Stimulated activated CD4-positive, alpha-beta T cell treated with anti-CD3 and anti-CD28 coated beads, Interleukin-4, amount 100 ng/mL, for 4 hours (primary cell): ENCODE results near the gene PABPN1.

Experiments used
- DNase-seq, 2 experiments: peaks; one replicate each; pipeline ENCODE4 v3.0.0-alpha.2; 2020

Gene PABPN1

DNA sequence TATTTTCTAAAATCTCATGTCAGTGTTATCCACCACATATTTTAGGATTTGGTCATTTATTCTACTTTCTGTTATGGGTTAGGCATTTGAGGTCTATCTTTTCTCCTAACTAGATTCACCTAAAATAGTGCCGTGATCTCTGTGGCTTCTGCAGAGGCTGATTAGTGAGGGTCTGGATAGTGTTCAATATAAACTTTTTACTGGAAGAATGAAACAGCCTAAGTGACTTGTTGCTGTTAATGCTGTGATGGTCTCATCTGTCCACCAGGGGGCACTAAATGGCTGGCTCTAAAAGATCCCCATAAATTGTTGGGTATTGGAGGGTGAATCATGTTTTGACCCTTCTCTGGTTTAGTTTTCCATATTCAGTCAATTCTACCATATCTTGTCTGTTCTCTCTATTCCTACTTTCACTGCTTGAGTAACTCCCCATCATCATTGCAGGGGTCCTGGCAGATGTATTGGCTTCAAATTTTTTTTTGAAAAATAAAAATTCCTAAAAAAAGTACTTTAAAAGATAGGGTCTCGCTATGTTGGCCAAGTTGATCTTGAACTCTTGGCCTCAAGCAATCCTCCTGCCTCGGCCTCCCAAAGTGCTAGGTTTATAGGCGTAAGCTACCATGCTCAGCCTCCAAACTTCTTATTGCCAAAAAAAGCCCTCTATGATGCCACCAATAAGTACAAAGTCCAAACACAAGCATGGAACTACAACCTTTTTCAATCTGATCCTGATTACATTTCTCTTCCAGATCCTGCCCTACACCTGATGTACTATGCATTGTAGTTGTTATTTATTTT lies 6.9 kb downstream of the PABPN1 start:
- peak; percentile 42 to 65 for DNase-seq

DNA sequence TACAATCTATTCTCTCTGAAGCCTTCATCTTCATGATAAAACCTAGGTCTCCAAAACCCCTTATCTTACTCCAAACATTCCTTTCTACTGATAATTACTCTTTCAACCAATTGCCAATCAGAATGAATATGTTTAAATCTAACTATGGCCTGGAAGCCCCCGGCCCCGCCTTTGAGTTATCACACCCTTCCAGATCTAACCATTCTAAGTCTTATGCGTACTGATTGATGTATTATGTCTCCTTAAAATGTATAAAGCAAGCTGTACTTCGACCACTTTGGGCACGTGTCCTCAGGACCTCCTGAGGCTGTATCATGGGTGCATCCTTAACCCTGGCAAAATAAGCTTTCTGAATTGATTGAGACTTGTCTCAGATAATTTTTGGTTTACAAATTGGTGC lies 14.4 kb downstream of the PABPN1 start:
- DNase-seq: no peak

- DNase-seq: no peak
Measured at GRCh38 chr14:23339506-23340268, 18.4 kb downstream of the PABPN1 start.

DNA sequence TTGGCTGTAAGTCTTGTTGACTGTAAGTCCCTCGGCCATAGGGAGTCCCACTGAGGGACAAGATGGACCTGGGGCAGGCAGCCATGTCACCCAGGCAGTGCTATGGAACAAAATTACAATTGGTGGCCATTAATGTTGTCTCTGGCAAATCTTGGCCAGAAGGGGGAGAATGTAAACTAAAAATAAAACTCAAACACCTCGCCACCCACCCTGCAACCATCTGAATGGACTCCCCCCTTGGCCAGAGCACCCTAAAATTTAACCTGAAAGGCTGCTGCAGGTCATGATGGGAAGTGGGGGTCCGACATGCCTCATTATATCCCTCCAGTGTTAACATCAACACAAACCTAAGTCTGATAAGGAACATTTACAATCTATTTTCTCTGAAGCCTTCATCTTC lies 23.2 kb downstream of the PABPN1 start:
- no peak for DNase-seq

GRCh38 chr14:23345987-23346692 lies 24.9 kb downstream of the PABPN1 start:
- DNase-seq: no peak

DNA sequence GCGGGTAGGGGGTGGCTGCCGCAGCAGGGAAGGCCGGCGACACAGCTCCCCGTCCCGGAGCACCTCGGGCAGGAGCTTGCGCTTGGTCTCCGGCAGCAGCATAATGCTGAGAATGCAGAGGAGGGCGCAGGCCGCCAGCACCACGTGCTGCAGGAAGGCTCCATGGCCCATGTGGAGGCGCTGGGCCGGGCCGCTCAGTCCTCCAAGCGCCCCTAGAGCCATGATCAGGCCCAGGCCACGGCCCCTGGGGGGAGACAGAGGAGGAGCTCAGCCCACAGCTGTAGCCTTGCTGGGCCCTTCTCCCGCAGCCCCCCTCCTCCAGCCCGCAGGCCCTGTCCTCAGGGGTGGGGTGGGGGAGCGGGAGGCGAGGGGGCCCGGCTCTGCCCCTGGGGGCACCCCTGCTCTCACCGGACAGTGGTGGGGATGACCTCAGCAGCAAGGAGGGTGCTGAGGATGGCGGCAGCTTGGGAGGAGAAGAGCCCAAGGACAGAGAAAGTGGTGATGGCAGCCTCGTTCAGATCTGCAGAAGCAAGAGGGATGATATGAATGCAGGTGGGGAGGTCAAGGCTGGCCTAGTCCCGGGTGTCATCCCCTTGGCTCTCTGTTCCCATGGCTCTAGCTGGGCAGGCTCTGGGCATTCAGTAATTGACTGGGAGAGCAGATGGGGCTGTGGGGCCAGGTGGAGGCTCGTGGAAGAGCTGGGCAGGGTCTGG lies 25.6 kb downstream of the PABPN1 start:
- no peak for DNase-seq

DNA sequence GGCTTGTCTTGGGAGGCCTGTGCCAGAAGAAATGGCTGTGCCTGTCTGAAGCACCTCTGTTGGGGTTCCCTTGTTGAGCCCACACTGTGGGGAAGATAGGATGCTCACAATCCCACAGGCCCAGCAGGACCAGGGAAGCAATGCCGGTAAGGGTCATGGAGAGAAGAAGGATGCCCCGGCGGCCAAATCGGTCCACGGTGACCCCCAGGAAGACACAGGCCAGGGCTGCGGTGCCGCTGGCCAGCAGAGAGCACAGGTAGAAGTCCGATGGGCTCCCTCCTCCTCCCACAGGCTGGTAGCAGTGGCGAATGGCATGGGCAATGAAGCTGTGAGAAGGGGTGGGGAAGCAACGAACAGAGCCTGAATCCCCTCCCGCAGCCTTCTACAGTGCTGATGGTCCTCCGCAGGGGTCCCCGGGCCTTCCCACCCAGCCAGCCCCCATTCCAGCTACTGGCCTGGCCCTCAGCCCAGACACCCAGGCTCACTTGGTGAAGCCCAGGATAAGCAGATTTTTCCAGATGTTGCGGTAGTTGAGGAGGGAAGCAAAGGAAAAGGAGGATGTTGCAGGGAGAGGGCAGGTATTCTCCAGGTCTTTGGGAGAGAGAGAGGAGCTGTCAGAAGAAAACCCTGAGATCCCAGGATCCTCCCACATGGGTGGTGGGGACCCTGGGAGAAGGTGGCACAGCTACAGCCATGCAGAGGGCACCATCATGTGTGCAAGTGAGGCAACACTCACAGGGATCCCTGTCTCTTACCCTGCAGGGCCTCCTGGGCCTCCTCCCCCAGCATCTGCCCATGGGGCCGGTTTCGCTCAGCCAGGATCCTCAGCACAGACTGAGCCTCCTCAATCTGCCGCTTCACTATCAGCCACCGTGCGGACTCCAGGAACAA lies 26.4 kb downstream of the PABPN1 start:
- no peak for DNase-seq

- no peak for DNase-seq
Measured at GRCh38 chr14:23348297-23348655, 27.0 kb downstream of the PABPN1 start.

DNA sequence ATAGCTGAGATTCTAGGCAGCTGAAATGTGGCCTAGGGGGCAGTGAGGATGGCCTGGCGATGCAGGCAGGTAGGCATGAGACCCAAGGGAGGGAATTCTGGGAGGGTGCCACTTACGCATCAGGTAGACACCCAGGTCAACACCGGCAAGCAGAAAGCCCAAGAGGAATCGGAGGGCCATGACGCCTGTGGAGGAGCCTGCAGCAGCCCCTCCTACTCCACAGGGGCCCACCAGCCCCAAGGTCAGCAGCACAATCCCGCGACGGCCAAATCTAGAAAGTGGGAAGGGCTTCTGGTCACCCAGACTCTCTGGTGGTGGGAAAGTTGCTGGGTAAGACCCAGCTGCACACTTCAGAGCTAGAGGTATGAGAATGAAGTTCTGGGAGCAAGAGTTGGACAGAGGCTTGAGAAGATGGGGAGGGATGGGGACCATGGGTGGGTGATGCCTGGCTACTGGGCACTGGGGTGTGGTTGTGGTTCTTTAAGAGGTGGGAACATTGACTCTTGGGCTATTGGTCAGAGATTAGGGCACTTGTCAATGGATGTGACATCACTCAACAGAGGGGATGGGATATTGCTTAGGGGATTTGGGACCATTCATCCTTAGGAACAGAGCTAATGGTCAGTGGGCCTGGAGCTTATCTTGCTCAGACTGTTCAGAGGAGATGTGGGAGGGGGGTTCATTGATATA lies 28.0 kb downstream of the PABPN1 start:
- no peak for DNase-seq

DNA sequence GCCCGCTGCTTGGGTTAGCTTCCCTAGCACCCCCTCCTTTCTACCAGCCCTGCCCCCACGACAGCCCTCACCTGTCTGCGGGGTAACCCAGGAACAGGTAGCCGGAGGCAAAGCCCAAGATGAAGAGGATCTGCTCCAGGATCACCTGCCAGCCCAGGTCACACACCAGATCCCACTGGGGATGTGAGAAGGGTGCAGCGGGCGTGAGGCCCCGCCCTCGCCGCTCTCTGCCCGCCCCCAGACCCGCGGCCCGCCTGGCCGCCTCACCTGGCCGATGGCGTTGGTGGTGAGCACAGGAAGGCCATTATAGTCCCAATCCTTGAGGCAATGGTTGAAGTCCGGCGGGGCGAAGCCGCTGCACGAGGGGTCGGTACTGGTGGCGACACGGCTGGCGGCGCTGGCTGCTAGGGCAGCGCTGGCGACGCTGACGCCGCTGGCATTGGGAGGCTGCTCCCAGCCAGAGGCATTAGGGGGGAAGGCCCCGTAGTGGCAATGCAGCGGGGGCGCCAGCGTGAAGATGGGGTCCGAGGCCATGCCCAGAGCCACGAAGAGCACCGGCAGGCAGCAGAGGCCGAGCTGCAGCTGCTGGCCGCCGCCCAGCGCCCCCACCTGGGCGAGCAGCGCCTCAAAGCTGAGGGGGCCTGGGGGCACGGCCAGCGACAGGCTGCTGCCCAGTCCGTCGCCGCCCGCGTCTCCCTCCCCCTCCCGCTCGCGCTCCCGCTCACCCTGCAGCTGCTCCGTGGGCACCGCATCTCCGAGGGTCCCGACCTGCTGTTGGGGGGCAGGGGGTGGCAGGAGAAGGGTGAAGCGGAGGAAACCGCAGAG lies 30.6 kb downstream of the PABPN1 start:
- DNase-seq: no peak

- DNase-seq: peak; percentile 53 to 59
Measured at GRCh38 chr14:23352506-23353432, 31.5 kb downstream of the PABPN1 start, which contains the start of gene SLC22A17. Gene SLC22A17, minus strand, starts transcription at chr14:23352887.

- no peak for DNase-seq
Measured at GRCh38 chr14:23353433-23353780, 32.1 kb downstream of the PABPN1 start.

- no peak for DNase-seq
Measured at GRCh38 chr14:23354990-23355389, 33.7 kb downstream of the PABPN1 start.

GRCh38 chr14:23355871-23356435 lies 34.7 kb downstream of the PABPN1 start:
- no peak for DNase-seq

- DNase-seq: no peak
Measured at GRCh38 chr14:23356662-23357061, 35.4 kb downstream of the PABPN1 start.

GRCh38 chr14:23357261-23357660 lies 36.0 kb downstream of the PABPN1 start:
- no peak for DNase-seq

DNA sequence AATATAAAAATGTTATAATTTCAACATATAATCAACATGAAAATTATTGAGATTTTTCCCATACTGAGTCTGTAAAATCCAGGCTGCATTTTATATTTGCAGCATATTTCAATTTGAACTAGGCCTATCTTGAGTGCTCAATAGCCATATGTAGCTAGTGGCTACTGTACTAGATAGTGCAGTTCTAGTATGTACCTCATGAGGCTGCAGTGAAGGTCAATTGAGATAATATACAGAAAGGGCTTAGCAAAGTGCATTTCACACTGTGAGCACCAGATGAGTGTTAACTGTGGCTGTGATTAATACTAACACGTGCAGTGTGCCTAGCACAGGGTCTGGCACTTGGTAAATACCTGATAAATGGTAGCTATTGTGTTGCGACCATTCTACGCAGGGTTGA lies 36.8 kb downstream of the PABPN1 start:
- no peak for DNase-seq

DNA sequence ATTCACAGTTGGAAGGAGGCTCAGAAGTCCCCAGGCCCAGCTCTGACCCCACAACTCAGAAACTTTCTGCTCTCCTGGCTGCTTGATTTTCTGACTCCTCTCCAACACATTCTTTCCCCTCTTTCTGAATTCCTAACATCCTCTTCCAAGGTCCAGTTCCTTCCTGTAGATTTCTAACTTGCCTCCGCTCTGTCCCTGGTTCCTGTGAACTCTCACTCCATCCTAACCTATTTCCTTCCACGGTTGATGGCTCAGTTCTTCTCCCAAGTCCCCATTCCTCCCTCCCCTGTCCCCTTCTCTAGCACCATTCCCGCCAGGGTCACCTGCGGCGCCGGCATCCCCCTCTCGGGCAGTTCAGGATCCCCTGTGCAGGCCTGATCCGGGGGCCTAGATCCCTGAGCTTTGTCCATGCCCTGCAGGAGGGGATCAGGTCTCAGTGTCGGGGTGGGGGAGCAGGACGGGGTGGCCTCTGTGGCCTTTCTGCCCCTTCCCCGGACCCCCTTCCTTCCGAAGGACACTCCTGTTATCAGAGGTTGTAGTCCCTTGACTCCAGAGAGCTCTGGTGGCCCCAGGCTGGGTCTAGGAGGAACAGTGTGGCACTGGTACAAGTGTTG lies 37.4 kb downstream of the PABPN1 start:
- DNase-seq: no peak
